ENCODE measurements around the gene COMMD9. TPM values are rescaled to one million over a fixed set of nuclear protein-coding genes. Genes with fewer than 3 reads are reported as not detected.

COMMD9 gene
- total and polyA plus RNA-seq, 4 donors = 22.9 to 50.8 (median 28.3) TPM

GRCh38 chr11:36229091-36229705 is 60.0 kb downstream of the COMMD9 start:
- Histone ChIP-seq H3K4me1 (ENCODE audit: control insufficient read depth in 4 of 4, insufficient read depth in 4 of 4, low read length in 3 of 4) (no peaks in the 10 kb centered on the region), H3K4me3 (ENCODE audit: low read depth in 1 of 3, low read length in 3 of 3) (no peak overlapping the region), H3K27ac (ENCODE audit: low read depth in 1 of 2, low read length in 2 of 2) (no peak overlapping the region), H3K36me3 (ENCODE audit: control insufficient read depth in 4 of 4, insufficient read depth in 3 of 4, low read depth in 1 of 4, low read length in 3 of 4) (no peaks in the 10 kb centered on the region), H3K27me3 (ENCODE audit: control insufficient read depth in 4 of 4, insufficient read depth in 4 of 4, low read length in 3 of 4) (no peaks in the 10 kb centered on the region), H3K9ac (ENCODE audit: low read depth in 1 of 2, low read length in 2 of 2) (no peak overlapping the region), H3K9me3 (ENCODE audit: control insufficient read depth in 4 of 4, low read length in 3 of 4) (no peaks in the 10 kb centered on the region)
- DNase-seq (ENCODE audit: low spot score) = no peak
- no peak for TF ChIP-seq GABPA (IDR thresholded peaks at IDR 0.05 in 1 of 2, conservative IDR thresholded peaks at IDR 0.05 in 1 of 2)
- TF ChIP-seq CTCF (IDR thresholded peaks at IDR 0.05; ENCODE audit: low read depth, low read length, missing input control) = no peak
- no peak for TF ChIP-seq NR2F2 (IDR thresholded peaks at IDR 0.05)
- no peak for TF ChIP-seq ZBTB33 (IDR thresholded peaks at IDR 0.05)
- no peak for TF ChIP-seq RXRA (IDR thresholded peaks at IDR 0.05)
- TF ChIP-seq FOXA1 (IDR thresholded peaks at IDR 0.05) = no peak
- TF ChIP-seq FOXA2 (IDR thresholded peaks at IDR 0.05) = no peak
- no peak for TF ChIP-seq JUND (IDR thresholded peaks at IDR 0.05)
- TF ChIP-seq HNF4A (conservative IDR thresholded peaks at IDR 0.05) = no peak
- WGBS = 92% methylated on average over 12 of the region's 12 CpGs

GRCh38 chr11:36228689-36229088 is 60.5 kb downstream of the COMMD9 start:
- no peaks in the 10 kb centered on the region for H3K36me3 ChIP-seq (ENCODE audit: control insufficient read depth in 4 of 4, insufficient read depth in 3 of 4, low read depth in 1 of 4, low read length in 3 of 4)
- H3K9me3 ChIP-seq (ENCODE audit: control insufficient read depth in 4 of 4, low read length in 3 of 4) = no peaks in the 10 kb centered on the region
- no peak overlapping the region for H3K27ac ChIP-seq (ENCODE audit: low read depth in 1 of 2, low read length in 2 of 2)
- TF ChIP-seq RAD21 (IDR thresholded peaks at IDR 0.05) = no peak
- TF ChIP-seq REST (IDR thresholded peaks at IDR 0.05) = no peak
- no peak for TF ChIP-seq GABPA (IDR thresholded peaks at IDR 0.05 in 1 of 2, conservative IDR thresholded peaks at IDR 0.05 in 1 of 2)
- no peak for TF ChIP-seq SP1 (IDR thresholded peaks at IDR 0.05)
- TF ChIP-seq JUND (IDR thresholded peaks at IDR 0.05) = no peak
- TF ChIP-seq HNF4A (conservative IDR thresholded peaks at IDR 0.05) = no peak
- no peak for TF ChIP-seq ZBTB33 (IDR thresholded peaks at IDR 0.05)
- TF ChIP-seq RXRA (IDR thresholded peaks at IDR 0.05) = no peak
- TF ChIP-seq MAX (IDR thresholded peaks at IDR 0.05) = no peak
- TF ChIP-seq ATF3 (IDR thresholded peaks at IDR 0.05) = no peak
- no peak for TF ChIP-seq NR2F2 (IDR thresholded peaks at IDR 0.05)
- TF ChIP-seq TAF1 (conservative IDR thresholded peaks at IDR 0.05) = no peak
- no peak for TF ChIP-seq CTCF (IDR thresholded peaks at IDR 0.05; ENCODE audit: low read depth, low read length, missing input control)
- no peak for TF ChIP-seq EGR1 (IDR thresholded peaks at IDR 0.05; ENCODE audit: low read depth in 2 of 2)
- TF ChIP-seq HNF4G (IDR thresholded peaks at IDR 0.05) = no peak
- no peak for TF ChIP-seq FOXA1 (IDR thresholded peaks at IDR 0.05)
- no peak overlapping the region for H3K9ac ChIP-seq (ENCODE audit: low read depth in 1 of 2, low read length in 2 of 2)
- WGBS = 96% methylated on average over 8 of the region's 8 CpGs
- no peaks in the 10 kb centered on the region for H3K4me1 ChIP-seq (ENCODE audit: control insufficient read depth in 4 of 4, insufficient read depth in 4 of 4, low read length in 3 of 4)
- no peak for DNase-seq (ENCODE audit: low spot score)
- H3K27me3 ChIP-seq (ENCODE audit: control insufficient read depth in 4 of 4, insufficient read depth in 4 of 4, low read length in 3 of 4) = no peaks in the 10 kb centered on the region
- H3K4me3 ChIP-seq (ENCODE audit: low read depth in 1 of 3, low read length in 3 of 3) = no peak overlapping the region
